ENCODE data around the gene ZNF516. TPM values are rescaled to one million over a fixed set of nuclear protein-coding genes. Genes with fewer than 3 reads are reported as not detected.

Gene ZNF516
- total RNA-seq, 1 donor, result 16.3 TPM

DNA sequence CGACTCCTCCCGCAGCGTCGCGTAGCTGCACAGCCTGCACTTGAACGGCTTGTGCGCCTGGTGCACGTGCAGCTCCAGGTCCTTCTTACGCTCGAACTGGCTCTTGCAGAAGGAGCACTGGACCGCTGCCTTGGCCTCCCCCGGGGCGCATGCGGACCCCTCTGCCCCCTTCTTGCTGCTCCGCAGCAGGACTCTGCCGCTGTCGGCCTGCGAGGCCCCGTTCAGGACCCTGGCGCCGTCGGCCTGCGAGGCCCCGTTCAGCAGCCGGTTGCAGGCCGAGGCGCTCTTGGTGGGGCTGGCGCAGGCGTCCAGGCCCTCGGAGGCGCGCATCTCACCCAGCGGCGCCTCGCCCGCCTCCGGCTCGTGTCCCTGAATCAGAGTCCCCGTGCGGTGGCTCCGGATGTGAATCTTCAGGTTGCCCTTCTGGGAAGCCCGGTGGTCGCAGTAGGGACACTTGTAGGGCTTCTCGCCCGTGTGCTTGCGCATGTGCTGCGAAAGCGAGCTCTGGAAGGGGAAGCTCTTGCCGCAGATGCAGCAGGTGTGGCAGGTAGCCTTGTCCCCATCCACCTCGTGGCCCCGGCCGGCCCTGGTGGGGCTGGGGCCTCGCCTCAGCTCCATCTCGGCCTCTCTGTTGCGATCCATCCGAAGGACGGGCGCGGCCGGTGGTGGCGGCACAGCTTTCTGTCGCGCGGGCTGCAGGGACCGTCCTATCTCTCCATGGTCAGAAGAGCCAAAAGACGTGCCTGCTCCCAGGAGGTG is 52.5 kb downstream of the ZNF516 start:
- Histone ChIP-seq H4K20me1 (ENCODE audit: insufficient read depth, low read length) (peaks cover 16% of the 10 kb centered on the region), H3K27ac (ENCODE audit: low read depth, low read length) (no peak overlapping the region), H3K79me2 (ENCODE audit: insufficient read depth, low read length) (peaks cover 55% of the 10 kb centered on the region), H3K9me3 (ENCODE audit: low read depth, low read length) (no peaks in the 10 kb centered on the region), H3K4me1 (ENCODE audit: insufficient read depth, low read length) (peaks cover 32% of the 10 kb centered on the region), H3K27me3 (ENCODE audit: insufficient read depth, low read length) (no peaks in the 10 kb centered on the region), H2AFZ (ENCODE audit: low read length) (no peak overlapping the region), H3K4me2 (ENCODE audit: insufficient read depth, low read length) (no peak overlapping the region), H3K36me3 (ENCODE audit: insufficient read depth, low read length) (peaks cover 18% of the 10 kb centered on the region), H3K4me3 (ENCODE audit: insufficient read depth, low read length) (no peak overlapping the region)
- TF ChIP-seq, protein P1, sequence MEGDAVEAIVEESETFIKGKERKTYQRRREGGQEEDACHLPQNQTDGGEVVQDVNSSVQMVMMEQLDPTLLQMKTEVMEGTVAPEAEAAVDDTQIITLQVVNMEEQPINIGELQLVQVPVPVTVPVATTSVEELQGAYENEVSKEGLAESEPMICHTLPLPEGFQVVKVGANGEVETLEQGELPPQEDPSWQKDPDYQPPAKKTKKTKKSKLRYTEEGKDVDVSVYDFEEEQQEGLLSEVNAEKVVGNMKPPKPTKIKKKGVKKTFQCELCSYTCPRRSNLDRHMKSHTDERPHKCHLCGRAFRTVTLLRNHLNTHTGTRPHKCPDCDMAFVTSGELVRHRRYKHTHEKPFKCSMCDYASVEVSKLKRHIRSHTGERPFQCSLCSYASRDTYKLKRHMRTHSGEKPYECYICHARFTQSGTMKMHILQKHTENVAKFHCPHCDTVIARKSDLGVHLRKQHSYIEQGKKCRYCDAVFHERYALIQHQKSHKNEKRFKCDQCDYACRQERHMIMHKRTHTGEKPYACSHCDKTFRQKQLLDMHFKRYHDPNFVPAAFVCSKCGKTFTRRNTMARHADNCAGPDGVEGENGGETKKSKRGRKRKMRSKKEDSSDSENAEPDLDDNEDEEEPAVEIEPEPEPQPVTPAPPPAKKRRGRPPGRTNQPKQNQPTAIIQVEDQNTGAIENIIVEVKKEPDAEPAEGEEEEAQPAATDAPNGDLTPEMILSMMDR (IDR thresholded peaks at IDR 0.05; ENCODE audit: extremely low read depth, low read depth, low read length), result no peak
- peak; percentile 80 for DNase-seq (ENCODE audit: insufficient read length, low spot score, missing footprints)

DNA sequence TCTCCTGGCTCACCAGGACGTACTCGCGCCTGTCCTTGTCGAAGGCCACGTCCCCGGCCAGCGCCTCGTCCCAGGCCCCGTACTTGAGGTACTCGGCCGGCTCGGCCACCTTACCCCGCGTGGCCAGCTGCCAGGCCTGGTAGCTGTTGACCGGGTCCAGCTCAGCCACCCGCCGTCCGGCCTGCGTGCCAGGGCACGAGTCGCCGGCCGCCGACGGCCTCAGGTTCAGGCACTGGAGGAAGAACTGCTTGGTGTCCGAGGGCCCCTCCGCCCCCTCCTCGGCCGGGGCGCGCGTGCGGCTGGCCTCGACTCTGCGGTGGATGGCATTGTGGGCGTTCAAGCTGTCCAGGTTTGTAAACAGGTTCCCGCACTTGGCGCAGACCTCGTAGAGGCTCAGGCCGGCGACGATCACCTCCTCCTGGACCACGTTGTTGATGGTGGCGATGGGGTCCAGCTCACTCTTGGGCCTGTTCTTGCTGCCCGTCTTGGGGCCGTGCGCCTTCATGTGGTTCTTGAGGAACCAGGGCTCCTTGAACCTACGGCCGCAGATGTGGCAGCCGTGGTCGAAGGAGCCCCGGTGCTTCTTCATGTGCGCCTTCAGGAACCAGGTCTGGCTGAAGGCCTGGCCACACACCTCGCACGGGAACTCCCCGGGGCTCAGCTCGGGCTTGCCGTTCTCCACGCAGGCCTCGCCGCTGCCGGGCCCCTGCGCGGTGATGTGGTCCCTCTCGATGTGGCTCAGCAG is 53.2 kb downstream of the ZNF516 start:
- Histone ChIP-seq H3K79me2 (ENCODE audit: insufficient read depth, low read length) (peaks cover 54% of the 10 kb centered on the region), H3K4me2 (ENCODE audit: insufficient read depth, low read length) (no peak overlapping the region), H2AFZ (ENCODE audit: low read length) (no peak overlapping the region), H3K9me3 (ENCODE audit: low read depth, low read length) (no peaks in the 10 kb centered on the region), H3K4me3 (ENCODE audit: insufficient read depth, low read length) (no peak overlapping the region), H3K36me3 (ENCODE audit: insufficient read depth, low read length) (peaks cover 18% of the 10 kb centered on the region), H3K4me1 (ENCODE audit: insufficient read depth, low read length) (peaks cover 29% of the 10 kb centered on the region), H4K20me1 (ENCODE audit: insufficient read depth, low read length) (peaks cover 16% of the 10 kb centered on the region), H3K27me3 (ENCODE audit: insufficient read depth, low read length) (no peaks in the 10 kb centered on the region), H3K27ac (ENCODE audit: low read depth, low read length) (no peak overlapping the region)
- DNase-seq (ENCODE audit: insufficient read length, low spot score, missing footprints), result peak; percentile 68
- TF ChIP-seq, protein P1 (IDR thresholded peaks at IDR 0.05; ENCODE audit: extremely low read depth, low read depth, low read length), result no peak

- TF ChIP-seq, protein P1 (IDR thresholded peaks at IDR 0.05; ENCODE audit: extremely low read depth, low read depth, low read length), result no peak
- Histone ChIP-seq H4K20me1 (ENCODE audit: insufficient read depth, low read length) (peaks cover 20% of the 10 kb centered on the region), H3K27me3 (ENCODE audit: insufficient read depth, low read length) (no peaks in the 10 kb centered on the region), H2AFZ (ENCODE audit: low read length) (no peak overlapping the region), H3K27ac (ENCODE audit: low read depth, low read length) (no peak overlapping the region), H3K9me3 (ENCODE audit: low read depth, low read length) (no peaks in the 10 kb centered on the region), H3K79me2 (ENCODE audit: insufficient read depth, low read length) (peaks cover 53% of the 10 kb centered on the region), H3K4me3 (ENCODE audit: insufficient read depth, low read length) (no peak overlapping the region), H3K36me3 (ENCODE audit: insufficient read depth, low read length) (peaks cover 18% of the 10 kb centered on the region), H3K4me1 (ENCODE audit: insufficient read depth, low read length) (peaks cover 22% of the 10 kb centered on the region), H3K4me2 (ENCODE audit: insufficient read depth, low read length) (no peak overlapping the region)
- DNase-seq (ENCODE audit: insufficient read length, low spot score, missing footprints), result no peak
Observed at GRCh38 chr18:76441002-76441667, 53.9 kb downstream of the ZNF516 start.

GRCh38 chr18:76437910-76438309 is 57.1 kb downstream of the ZNF516 start:
- no peak for DNase-seq (ENCODE audit: insufficient read length, low spot score, missing footprints)
- Histone ChIP-seq H3K27ac (ENCODE audit: low read depth, low read length) (no peak overlapping the region), H3K4me3 (ENCODE audit: insufficient read depth, low read length) (no peak overlapping the region), H3K4me2 (ENCODE audit: insufficient read depth, low read length) (no peak overlapping the region), H3K4me1 (ENCODE audit: insufficient read depth, low read length) (no peaks in the 10 kb centered on the region), H4K20me1 (ENCODE audit: insufficient read depth, low read length) (peaks cover 25% of the 10 kb centered on the region), H3K27me3 (ENCODE audit: insufficient read depth, low read length) (no peaks in the 10 kb centered on the region), H3K9me3 (ENCODE audit: low read depth, low read length) (no peaks in the 10 kb centered on the region), H3K36me3 (ENCODE audit: insufficient read depth, low read length) (peaks cover 19% of the 10 kb centered on the region), H2AFZ (ENCODE audit: low read length) (no peak overlapping the region), H3K79me2 (ENCODE audit: insufficient read depth, low read length) (peaks cover 49% of the 10 kb centered on the region)
- TF ChIP-seq, protein P1 (IDR thresholded peaks at IDR 0.05; ENCODE audit: extremely low read depth, low read depth, low read length), result no peak
